H1 (cell line): ENCODE data around the gene TRAP1. TPM values are rescaled to one million over a fixed set of nuclear protein-coding genes. Genes with fewer than 3 reads are reported as not detected.

Source experiments
- ASH2L ChIP-seq: fragments of 200-600, 300-600 bp; sonication (generic); IDR thresholded peaks from one replicate; pipeline ENCODE4 v1.7.1; 2017; ENCODE audit warnings: low read length
- EZH2 ChIP-seq: fragments of 200-600 bp; sonication (generic); IDR thresholded peaks from 2 replicates; pipeline ENCODE4 v1.7.1; 2012; ENCODE audit warnings: low read depth, mild to moderate bottlenecking, moderate library complexity, low read length, inconsistent platforms; ENCODE audit not compliant: severe bottlenecking
- JUN ChIP-seq: IDR thresholded peaks from 2 replicates; pipeline ENCODE4 v1.6.1; 2011; ENCODE audit warnings: low read depth, mild to moderate bottlenecking, improper control_type of control experiment, low read length
- KDM5A ChIP-seq: fragments of 200-600 bp; IDR thresholded peaks from 2 replicates; pipeline ENCODE4 v1.7.1; 2012; ENCODE audit warnings: mild to moderate bottlenecking, low read length, inconsistent platforms, mixed read lengths
- MAX ChIP-seq: IDR thresholded peaks from 2 replicates; pipeline ENCODE4 v1.6.1; 2012; ENCODE audit warnings: inconsistent platforms
- PHF8 ChIP-seq: fragments of 200-600 bp; sonication (generic); conservative IDR thresholded peaks from 2 replicates; pipeline ENCODE4 v1.7.1; 2012; ENCODE audit warnings: low read depth, mild to moderate bottlenecking, inconsistent platforms, low read length, moderate library complexity
- polyA plus RNA-seq, 7 experiments: library from polyadenylated mRNA; depleted of rRNA in 3 of 7; stranded (reverse) in 5 of 7; unstranded in 2 of 7; fragments of >200 nt in 5 of 7; fragments of 200-250 nt in 2 of 7; gene quantifications; 1 replicate in 5 of 7; 2 replicates in 1 of 7; 4 replicates in 1 of 7; pipeline versions ENCODE4 v1.2.1 to v1.2.3, GENCODE V29; 2011 to 2013; ENCODE audit warnings: missing spikeins in 2 of 7, mixed read lengths in 2 of 7
- total RNA-seq: library from RNA; stranded (reverse); fragmentation: NEBNext Ultra II Directional; extraction: Animal tissue kit (Norgen Biotek cat#: 25700); gene quantifications from 2 replicates; pipeline ENCODE4 v1.2.1, GENCODE V29; 2021

The TRAP1 gene
- total and polyA plus RNA-seq, 2 of the 8 experiments (the other 6 are each of a cell fraction or from before 2014, with no cell fraction given): 215 to 283 TPM

GRCh38 chr16:3623642-3624041 is 93.7 kb downstream of the TRAP1 start (continued):
- TF ChIP-seq JUN (no peak), MAX (no peak), EZH2 (no peak), ASH2L (no peak), PHF8 (no peak), KDM5A (no peak)
